NCI-H2107 treated with DMSO at 0.1 percent for 48 hours (cell line): Measurements from ENCODE around the gene RUFY1.

Experiments used
- DNase-seq: peaks from one replicate; lab custom pipeline; 2025; ENCODE audit not compliant: unreplicated experiment; lab: John Stamatoyannopoulos, UW

The RUFY1 gene

GRCh38 chr5:179601871-179602625, 51.7 kb downstream of the RUFY1 start:
- no peak for DNase-seq

GRCh38 chr5:179603308-179603707, 53.0 kb downstream of the RUFY1 start:
- DNase-seq = no peak

DNA sequence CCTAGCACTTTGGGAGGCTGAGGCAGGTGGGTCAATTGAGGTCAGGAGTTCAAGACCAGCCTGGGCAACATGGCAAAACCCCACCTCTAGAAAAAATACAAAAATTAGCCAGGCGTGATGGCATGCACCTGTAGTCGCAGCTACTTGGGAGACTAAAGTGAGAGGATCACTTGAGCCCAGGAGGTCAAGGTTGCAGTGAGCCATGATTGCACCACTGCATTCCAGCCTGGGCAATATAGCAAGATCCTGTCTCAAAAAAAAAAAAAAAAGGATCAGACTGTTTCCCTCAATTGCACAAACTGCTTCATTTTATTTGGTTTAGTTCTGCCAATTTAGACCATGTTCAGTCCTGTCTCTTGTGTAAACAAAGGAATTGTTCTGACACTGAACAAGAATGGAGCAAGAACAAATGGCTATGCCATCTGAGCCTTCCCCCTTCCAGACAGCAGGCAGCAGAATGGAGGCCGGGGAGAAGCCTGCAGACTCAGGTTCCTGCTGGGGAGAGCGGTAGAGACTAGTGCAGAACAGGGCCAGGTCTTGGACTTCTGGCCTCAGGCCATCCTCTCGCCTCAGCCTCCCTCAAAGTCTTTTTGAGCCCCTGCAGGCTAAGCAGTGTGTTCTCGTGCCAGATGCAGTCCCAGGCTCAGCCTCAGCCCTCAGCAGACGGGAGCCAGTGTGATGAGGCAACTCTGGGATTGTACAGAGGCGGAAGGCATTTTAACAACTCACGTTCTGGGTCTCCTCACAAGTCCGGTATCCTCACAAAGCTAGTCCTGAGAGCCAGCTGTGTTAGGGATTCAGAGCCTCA, 54.9 kb downstream of the RUFY1 start:
- DNase-seq = no peak

DNA sequence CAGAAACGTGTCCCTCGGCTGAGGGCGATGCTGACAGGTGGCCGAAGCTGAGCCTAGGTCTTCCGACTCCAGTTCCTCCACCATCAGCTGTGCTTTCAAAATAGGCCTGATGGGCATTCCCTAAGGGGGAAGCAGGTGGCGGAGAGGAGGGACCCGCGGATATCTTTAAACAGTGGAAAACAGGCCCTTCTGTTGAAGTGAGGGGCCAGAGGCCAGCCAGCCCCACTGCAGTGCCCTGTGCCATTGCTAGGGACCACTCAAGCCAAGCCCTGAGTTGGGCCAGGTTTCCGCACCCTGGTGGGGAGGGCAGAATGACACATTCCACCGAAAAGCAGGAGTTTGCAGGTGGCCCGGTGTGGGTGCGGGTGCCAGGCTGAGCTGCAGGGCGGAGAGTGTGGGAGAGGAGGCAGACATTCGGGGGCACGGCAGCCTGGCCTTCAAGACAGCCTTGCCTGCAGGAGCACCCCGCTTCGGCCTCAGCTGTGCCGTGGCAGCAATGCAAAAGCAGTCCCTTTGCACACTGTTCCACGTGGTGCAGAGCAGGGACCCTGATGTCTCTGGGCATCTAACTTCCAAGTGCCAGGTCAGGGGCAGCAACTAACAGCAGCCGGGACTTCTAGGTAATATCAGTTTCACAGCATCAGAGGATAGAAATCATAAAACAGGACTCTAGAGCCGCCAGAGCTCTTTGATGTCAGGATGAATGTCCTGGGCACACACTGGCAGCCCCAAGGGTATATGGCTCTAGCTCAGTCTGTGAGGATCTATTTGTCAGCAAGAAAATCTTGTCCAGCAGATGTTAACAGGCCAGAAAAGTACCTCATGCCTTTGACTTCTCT, 55.9 kb downstream of the RUFY1 start:
- DNase-seq = no peak

DNA sequence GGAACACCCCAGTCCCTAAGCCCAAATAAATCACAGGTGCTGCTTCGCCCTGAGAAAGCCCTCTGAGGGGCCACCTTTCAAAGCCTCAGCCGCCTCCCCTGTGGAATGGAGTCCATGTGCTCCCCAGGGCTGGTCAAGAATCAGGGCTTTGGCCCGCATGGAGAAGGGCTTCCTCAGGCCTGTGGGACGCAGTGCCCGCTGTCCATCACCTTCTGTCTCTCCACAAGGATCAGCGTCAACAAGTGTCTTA, 56.5 kb downstream of the RUFY1 start:
- no peak for DNase-seq

DNA sequence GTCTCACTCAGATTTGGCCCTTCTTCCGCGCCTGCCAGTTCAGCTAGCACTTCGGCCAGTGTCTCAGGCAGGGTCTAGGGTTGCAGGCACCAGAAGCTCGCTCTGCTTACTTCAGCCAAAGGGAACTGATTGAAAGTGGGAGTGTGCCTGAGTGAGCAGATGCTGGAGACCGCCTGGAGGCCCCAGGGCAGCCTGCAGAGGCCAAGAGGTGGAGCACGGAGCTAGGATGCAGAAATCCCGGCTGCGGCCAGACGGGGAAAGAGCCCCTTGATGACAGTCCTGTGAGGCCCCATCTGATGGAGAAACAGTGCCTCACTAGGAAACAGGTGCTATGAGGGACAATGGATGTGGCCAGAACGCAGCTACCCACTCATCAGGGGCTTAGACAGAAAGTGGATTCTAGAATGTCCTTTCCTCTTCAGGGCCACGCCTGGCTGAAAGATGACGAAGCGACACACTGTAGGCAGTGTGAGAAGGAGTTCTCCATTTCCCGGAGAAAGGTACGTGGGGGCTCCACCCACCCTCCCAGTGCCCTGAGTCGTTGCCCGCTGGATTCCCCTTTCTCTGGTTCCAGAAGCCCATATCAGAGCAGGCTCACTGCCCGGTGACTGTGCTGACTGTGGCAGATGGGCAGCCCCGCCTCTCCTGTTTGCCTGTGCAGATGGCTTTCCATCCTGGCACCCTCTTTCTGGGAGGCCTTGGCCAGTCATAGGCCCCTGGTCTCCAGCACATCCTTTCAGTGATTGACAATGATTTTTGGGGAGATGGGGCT, 57.0 kb downstream of the RUFY1 start:
- no peak for DNase-seq

DNA sequence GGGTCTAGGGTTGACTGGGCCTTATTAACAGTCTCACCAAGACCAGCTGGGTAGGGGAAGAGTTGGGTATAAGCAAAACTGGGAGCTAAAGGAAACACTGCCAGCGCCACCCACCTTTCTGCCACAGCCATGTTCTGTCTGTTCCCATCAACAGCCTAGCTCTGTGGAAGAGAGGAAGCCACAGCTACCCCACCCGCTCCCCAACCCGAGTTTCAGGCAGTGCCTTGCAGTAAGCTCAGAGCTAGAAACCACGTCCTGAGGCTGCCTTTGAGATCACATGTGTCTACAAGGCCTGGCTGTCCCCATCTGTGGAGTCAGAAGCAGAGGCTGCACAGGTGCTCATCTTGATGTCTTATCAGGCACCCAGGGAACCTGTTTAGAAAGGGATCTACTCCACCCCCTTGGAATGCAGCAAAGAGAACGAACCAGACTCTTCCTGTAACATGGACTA, 57.8 kb downstream of the RUFY1 start:
- DNase-seq = no peak

DNA sequence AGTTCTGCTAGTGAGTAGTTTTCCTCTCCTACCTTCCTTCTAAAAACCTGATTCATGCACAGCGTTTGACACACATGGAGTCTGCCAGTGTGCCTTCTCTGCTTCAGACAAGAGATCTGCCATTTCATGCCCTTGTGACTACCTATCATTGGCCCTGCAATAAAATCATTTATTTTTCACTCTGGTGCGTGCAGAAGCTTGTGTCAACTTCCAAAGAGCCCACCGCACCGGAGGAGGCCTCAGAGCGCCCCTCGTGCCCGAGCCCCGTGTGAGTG, 59.4 kb downstream of the RUFY1 start:
- DNase-seq = no peak

DNA sequence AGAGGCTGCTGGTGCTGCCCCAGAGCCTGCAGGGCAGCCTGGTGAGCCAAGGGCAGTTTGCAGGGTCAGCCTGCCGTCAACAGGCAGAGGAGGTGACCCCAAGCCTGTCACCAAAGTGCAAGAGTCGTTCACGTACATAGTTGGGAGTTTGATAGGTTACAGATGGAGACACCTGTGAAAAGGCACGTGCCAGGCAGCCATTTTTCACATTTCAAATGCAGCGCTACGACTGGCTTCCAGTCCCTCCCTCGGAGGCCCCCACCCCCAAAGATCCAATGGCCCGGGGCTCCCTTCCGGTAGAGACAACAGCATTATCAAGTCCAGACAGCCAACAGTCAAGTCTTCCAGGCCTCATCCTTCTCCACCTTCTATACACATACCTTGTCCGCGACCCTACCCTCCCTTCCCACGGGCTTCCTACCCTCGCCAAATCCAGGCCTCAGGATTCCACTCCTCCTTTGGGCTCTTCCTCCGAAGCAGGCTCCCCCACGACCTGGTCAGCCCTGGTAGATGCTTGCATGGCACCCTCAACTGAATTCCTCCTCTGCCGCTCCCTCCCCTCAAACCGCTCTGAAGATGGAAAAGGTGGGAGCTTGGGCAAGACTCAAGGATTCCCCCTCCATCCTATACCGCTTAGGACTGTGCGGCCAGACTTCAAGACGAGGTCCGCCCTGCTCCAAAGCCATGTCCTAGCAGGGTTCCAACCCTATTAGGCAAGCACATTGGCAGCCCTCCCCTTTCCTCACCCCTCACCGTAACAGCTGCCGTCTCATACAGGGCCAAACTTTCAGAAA, 60.0 kb downstream of the RUFY1 start:
- no peak for DNase-seq

- DNase-seq = no peak
These were observed 60.5 kb downstream of the RUFY1 start for GRCh38 chr5:179610903-179611265.

- no peak for DNase-seq
These were observed 62.5 kb downstream of the RUFY1 start for GRCh38 chr5:179612577-179613459.

DNA sequence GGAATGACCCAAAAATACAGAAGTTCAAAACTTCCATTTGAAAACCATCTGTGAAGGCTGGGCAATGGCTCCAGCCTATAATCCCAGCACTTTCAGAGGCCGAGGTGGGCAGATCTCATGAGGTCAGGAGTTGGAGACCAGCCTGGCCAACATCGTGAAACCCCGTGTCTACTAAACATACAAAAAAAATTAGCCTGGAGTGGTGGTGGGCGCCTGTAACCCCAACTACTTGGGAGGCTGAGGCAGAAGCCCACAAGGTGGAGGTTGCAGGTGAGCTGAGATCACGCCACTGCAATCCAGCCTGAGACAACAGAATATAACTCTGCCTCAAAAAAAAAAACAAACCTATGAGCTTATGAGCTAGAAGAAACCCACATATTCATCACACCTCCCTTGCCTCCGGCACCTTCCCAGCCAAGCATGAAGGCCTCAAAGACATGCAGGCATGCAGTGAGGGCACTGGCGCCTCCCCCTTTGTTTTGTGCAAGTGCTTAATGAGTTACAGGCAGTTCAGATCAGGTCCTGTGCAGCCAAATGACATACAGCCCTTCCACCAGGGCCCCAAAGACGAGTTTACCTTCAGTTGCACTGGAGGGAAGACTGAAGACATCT, 63.2 kb downstream of the RUFY1 start:
- DNase-seq = no peak

- no peak for DNase-seq
These were observed 64.4 kb downstream of the RUFY1 start for GRCh38 chr5:179614745-179615144.

DNA sequence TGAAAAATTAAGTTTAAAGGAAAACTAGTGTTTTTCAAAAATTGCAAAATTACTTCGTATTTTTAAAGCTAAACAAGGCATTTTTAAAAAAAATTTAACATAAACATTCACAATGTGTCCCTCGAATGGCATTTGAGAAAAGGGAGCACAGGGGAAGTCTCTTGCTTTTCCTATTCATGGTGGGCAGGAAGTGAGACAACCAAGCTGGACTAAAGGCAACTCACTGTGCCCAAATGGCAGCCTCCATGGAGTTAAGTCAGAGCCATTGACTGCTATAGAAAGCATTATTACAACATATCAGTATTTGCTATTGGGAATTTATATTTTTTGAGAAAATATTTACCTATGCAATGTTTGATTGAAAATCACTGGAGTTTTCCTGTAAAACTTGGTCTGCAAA, 64.8 kb downstream of the RUFY1 start:
- no peak for DNase-seq

DNA sequence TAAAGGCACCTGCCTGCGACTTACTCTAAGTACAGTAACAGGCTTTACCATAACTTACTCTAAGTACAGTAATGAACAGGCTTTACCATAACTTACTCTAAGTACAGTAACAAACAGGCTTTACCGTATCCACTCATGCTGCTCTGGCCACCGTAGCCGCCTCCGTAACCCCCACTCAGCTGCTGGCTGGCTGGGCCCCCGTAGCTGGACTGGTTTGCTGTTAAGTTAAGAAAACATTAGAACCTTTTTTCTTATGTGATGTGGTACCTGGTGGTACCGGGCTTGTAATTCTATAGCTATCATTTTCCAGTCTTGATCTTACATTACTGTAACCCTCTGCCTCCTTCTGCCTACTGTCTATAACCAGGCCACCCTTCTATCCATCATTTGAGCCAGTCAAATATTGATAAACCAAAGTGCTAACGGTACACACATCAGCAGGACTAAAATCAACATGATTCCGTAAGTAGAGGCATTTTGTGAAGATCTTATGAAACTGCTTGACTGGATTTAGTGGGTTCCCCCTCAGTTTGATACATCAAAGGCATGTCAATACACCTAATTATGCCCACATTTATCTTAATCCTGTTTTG, 65.7 kb downstream of the RUFY1 start:
- DNase-seq = no peak

DNA sequence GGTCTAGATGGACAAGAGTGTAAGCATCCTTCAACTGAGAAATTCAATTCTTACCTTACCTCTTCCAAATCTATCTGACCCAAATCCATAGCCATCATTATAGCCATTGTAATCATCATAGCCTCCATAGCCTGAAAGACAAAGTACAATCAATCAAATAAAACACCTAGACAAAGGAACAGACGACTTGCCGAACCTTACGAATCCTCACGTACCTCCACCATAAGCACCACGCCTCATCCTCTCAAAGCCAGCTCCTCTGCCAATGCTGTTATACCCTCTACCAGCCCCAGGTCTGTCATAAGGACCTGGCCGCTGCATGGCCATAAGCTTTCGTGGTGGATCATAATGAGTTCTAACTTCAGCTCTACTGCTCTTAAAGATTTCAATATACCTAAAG, 67.6 kb downstream of the RUFY1 start:
- DNase-seq = no peak

- DNase-seq = no peak
These were observed 68.7 kb downstream of the RUFY1 start for GRCh38 chr5:179618923-179619554.

DNA sequence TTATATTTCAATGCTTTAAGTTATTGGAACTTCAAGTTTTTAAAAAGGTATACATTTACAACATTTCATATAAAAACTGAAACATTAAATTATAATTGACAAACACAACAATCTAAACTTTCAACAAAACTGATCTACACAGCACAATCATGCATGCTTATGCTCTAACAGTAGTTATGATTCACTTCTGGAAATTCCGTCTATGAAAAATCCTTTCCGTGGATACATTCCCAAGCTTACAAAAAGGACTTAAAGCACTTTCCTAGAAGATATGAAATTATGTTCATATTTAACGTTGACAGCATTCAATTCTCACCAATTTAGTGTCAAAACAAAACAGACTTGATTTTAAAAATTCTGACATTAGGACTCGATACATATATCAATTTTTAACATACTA, 69.4 kb downstream of the RUFY1 start:
- no peak for DNase-seq
